Glutamatergic neuron (in vitro differentiated cells): Measurements from ENCODE around the gene ZNF777. TPM values are rescaled to one million over a fixed set of nuclear protein-coding genes. Genes with fewer than 3 reads are reported as not detected.

Source experiments
- DNase-seq: peaks from one replicate; pipeline ENCODE4 v3.0.0; 2022
- H3K27ac Mint-ChIP-seq: one replicate; pipeline ENCODE4 v1.8.0; 2020; ENCODE audit warnings: mild to moderate bottlenecking, mixed read lengths, inconsistent platforms; ENCODE audit not compliant: unreplicated experiment
- H3K27me3 Mint-ChIP-seq: one replicate; pipeline ENCODE4 v1.8.0; 2020; ENCODE audit warnings: mild to moderate bottlenecking, moderate library complexity, mixed read lengths, inconsistent platforms; ENCODE audit not compliant: unreplicated experiment
- H3K36me3 Mint-ChIP-seq: one replicate; pipeline ENCODE4 v1.8.0; 2020; ENCODE audit warnings: mild to moderate bottlenecking, mixed read lengths, inconsistent platforms; ENCODE audit not compliant: unreplicated experiment
- H3K4me1 Mint-ChIP-seq: one replicate; pipeline ENCODE4 v1.8.0; 2020; ENCODE audit warnings: mild to moderate bottlenecking, low read depth, mixed read lengths, inconsistent platforms; ENCODE audit not compliant: unreplicated experiment
- H3K4me3 Mint-ChIP-seq: one replicate; pipeline ENCODE4 v1.8.0; 2020; ENCODE audit warnings: mild to moderate bottlenecking, mixed read lengths, inconsistent platforms; ENCODE audit not compliant: unreplicated experiment
- H3K9me3 Mint-ChIP-seq: one replicate; pipeline ENCODE4 v1.8.0; 2020; ENCODE audit warnings: mild to moderate bottlenecking, moderate library complexity, mixed read lengths, inconsistent platforms; ENCODE audit not compliant: unreplicated experiment
- CTCF ChIP-seq: fragments of 200-600 bp; sonication (generic); IDR thresholded peaks from one replicate; pipeline ENCODE4 v1.5.0; 2021; ENCODE audit not compliant: partially characterized antibody, unreplicated experiment
- total RNA-seq: library from RNA; stranded (reverse); fragmentation: NEBNext Ultra II Directional; extraction: Animal tissue kit (Norgen Biotek cat#: 25700); gene quantifications from one replicate; pipeline ENCODE4 v1.2.1, GENCODE V29; 2021; ENCODE audit not compliant: unreplicated experiment

ZNF777 gene
- total RNA-seq, 1 donor from 2014 or later: 18.0 TPM

GRCh38 chr7:149444287-149444686 is 16.6 kb downstream of the ZNF777 start:
- Mint-ChIP-seq H3K27me3 (peaks cover 2% of the 10 kb centered on the region), H3K36me3 (peaks cover 4% of the 10 kb centered on the region), H3K4me3 (no peak overlapping the region), H3K27ac (no peak overlapping the region), H3K9me3 (no peaks in the 10 kb centered on the region), H3K4me1 (peaks cover 11% of the 10 kb centered on the region)
- no peak for DNase-seq
- TF ChIP-seq CTCF: no peak

- no peak for TF ChIP-seq CTCF
- DNase-seq: no peak
- Mint-ChIP-seq H3K4me1 (peaks cover 17% of the 10 kb centered on the region), H3K27me3 (peaks cover 2% of the 10 kb centered on the region), H3K4me3 (no peak overlapping the region), H3K27ac (no peak overlapping the region), H3K36me3 (peaks cover 4% of the 10 kb centered on the region), H3K9me3 (no peaks in the 10 kb centered on the region)
These were observed 17.3 kb downstream of the ZNF777 start for GRCh38 chr7:149443523-149443922.

- no peak overlapping the region for H3K27ac Mint-ChIP-seq
These were observed 17.9 kb downstream of the ZNF777 start for GRCh38 chr7:149442924-149443323.

GRCh38 chr7:149440222-149440621 is 20.6 kb downstream of the ZNF777 start:
- H3K36me3 Mint-ChIP-seq: peaks cover 4% of the 10 kb centered on the region
- H3K27me3 Mint-ChIP-seq: peaks cover 2% of the 10 kb centered on the region
- DNase-seq: no peak
- no peak overlapping the region for H3K27ac Mint-ChIP-seq
- H3K4me1 Mint-ChIP-seq: peaks cover 20% of the 10 kb centered on the region
- no peaks in the 10 kb centered on the region for H3K9me3 Mint-ChIP-seq
- H3K4me3 Mint-ChIP-seq: no peak overlapping the region
- TF ChIP-seq CTCF: no peak

More at GRCh38 chr7:149442924-149443323, 17.9 kb downstream of the ZNF777 start:
- peaks cover 2% of the 10 kb centered on the region for H3K27me3 Mint-ChIP-seq
- TF ChIP-seq CTCF: no peak
- no peaks in the 10 kb centered on the region for H3K9me3 Mint-ChIP-seq
- no peak for DNase-seq
- peaks cover 4% of the 10 kb centered on the region for H3K36me3 Mint-ChIP-seq
- H3K4me3 Mint-ChIP-seq: no peak overlapping the region
- H3K4me1 Mint-ChIP-seq: peaks cover 20% of the 10 kb centered on the region

- Mint-ChIP-seq H3K4me1 (peaks cover 20% of the 10 kb centered on the region), H3K4me3 (no peak overlapping the region), H3K27ac (no peak overlapping the region), H3K36me3 (peaks cover 20% of the 10 kb centered on the region), H3K9me3 (peaks cover 3% of the 10 kb centered on the region), H3K27me3 (peaks cover 3% of the 10 kb centered on the region)
- no peak for DNase-seq
- no peak for TF ChIP-seq CTCF
These were observed 24.5 kb downstream of the ZNF777 start for GRCh38 chr7:149436358-149436757.
